Measurements from ENCODE around the gene CEP131.
"Not testable (repeated sequence)": the region's sequence is repeated elsewhere in the genome, so short reads cannot be mapped to it uniquely, and the experiment has no call there.

CEP131 gene

DNA sequence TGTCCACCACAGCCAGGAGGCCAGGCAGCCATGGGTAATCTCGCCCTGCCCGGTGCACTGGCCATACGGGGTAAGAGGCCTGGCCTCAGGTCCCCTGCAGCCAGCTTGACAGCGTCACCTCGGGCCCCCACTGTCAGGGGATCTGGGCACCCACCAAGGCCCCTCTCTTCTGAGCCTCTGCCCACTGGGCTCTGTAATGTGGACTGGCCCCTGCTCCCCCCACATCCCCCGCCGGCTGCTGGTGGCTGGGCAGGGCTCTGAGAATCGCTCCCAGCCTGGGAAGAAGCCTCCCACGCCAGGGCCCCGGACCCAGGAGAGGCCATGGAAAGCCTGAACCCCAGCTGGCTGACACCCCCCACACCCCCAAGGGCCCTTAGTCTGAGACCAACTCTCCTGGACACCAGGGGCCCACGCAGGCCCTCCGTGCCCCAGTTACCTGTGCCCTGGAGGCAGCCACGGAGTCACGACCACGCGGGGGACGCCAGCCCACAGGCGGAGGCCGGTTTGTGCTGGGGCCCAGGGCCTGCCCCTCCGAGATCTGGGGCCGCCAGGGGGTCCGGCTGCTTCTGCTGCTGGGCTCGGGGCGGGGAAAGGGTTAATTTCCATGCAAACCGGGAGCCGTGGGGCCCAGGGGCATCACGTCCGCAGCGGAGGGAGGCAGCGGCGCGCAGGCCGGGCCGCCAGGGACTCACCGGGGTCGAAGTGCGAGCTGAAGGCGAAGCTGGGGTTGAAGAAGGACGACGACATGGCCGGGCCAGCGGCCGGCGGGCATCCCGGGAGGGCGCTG is 57.3 kb downstream of the CEP131 start, which contains the start of gene PVALEF:
Gene PVALEF (plus strand): TSS at position 262 of the 787 bp plus-strand sequence. CDS start 15,720 bp downstream, outside the sequence.
- no peak for DNase-seq (ENCODE audit: low read depth)

DNA sequence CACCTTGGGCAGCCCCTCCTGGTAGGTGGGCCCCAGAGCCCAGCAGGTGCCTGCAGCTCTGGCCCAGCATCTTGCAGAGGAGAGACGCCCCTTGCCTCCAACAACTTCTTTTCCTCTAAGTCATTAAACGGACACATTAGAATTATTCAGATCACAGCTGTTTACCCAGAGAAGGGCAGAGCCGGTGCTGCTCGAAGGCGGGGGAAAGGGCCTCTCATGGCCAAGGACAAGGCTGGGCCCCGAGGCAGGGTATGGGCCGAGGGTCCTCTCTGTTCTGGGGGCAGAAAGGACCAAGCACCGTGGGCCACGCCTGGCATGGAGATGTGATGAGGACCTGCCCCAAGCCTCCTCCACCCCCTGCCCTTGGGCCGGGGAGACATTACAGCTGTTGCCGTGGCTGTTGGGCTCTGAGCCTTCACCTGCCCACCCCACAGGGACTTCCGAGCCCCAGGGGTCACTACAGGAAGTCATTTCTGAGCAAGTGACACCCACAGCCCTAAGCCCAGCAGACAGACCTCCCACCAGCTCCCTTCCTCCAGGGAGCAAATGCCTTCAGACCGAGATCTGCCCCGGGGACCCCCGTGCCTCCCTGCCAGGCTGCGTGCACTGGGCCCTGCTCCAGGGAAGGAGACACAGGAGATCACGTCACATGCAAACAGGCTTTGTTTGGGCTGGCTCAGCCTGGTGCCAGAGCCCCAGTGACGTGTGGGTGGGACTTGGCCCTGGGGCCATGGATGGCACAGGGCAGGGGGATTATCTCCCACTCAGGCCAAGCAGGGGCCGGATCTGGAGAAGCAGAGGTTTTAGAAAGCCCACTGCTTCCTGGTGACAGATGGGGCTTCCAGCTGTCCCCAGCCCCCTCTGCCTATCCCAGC is 58.2 kb downstream of the CEP131 start:
- no peak for DNase-seq (ENCODE audit: low read depth)

DNA sequence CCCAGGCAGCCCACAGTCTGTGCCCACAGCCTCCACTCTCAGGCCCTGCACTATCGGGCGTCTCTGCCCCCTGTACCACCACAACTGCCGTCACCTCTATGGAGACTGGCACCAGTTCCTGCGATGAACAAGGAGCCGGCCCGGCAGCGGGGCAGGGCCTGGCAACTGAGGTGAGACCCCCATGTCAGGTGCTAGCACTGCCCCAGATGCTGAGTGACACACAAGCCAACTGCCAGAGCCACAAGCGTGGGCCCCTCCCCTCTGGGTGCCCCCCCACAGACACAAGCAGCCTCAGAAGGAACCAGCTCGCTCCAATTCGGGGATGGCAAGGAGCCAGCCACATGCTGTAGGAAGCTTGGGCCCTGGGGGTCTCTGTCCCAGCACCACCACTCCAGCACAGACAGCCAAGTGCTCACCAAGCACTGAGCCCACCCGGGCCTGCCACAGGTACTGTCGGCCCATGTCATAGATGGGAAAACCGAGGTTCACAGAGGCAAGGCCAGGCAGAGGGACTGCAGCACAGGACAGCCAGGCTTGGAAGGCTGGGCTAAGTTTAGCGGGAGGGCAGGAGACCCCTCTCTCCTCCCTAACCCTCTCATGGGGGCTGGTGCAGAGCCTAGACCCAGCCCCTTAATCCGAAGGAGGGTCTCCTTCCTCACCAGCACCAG is 58.9 kb downstream of the CEP131 start:
- DNase-seq (ENCODE audit: low read depth), result no peak

DNA sequence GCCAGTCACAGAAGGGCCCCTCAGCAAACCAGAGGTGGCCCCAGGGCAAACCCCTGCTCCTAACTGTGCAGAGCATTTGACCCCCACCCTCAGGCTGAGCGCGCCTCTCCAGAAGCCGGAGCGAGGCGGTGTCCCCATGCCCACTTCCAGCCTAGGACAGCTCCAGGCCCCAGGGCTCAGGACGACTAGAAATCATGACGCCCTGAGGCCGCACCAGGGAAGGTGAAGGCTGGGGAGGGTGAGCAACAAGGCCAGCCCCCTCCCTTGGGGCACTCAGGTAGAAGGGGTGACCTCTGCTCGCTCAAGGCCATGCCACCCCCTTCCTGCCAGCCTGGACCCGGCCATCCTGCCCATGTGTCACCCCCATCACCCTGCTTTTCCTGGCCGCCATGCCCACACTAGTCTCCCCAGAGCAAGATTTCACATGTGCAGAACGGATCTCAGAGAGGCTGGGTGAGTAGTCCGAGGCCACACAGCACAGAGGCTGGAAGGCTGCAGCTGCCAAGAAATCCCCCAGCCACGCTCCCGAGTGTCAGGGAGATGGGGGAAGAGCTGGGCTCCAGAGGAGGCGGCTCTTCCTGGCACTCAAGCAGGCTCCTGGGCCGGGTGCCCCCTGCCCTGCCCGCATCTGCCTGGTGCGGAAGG is 59.6 kb downstream of the CEP131 start:
- DNase-seq (ENCODE audit: low read depth), result no peak

DNA sequence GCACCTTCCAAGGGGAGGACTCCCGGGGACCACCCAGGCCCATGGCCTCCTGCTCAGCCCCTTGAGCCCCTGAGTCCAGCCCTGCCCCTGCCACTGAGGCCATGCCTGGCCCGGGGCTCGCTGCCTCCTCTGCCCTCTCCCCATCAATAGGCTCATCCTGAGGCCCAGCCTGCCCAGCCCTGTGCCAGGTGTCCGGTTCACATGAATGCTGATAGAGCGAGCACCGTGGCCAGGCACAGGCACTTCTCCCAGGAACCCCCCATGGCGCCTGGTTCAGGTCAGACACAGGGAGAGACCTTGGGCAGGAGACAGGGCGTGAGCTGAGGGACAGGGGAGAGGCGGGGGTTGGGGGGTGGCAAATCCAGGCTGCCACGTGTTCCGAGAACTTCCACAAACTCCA is 60.3 kb downstream of the CEP131 start:
- DNase-seq (ENCODE audit: low read depth), result no peak

DNA sequence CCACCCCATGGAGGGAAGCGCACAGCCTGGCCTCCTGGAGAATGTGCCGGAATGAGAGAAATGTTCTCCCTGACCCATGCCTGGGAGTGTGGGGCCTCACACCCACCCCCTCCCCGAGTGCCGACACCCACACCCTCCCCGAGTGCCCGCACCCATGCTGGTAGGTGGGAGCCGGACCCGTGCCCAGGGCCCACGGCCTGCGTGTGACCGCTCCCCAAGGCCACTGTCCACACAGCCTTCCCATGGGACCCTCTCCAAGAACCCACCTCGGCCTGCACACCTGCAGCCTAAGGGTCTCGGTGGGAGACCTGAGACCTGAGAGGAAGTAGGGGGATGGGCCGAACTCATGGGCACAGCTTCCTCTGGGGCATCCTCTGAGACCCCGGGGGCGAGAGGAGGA is 60.8 kb downstream of the CEP131 start:
- no peak for DNase-seq (ENCODE audit: low read depth)

DNA sequence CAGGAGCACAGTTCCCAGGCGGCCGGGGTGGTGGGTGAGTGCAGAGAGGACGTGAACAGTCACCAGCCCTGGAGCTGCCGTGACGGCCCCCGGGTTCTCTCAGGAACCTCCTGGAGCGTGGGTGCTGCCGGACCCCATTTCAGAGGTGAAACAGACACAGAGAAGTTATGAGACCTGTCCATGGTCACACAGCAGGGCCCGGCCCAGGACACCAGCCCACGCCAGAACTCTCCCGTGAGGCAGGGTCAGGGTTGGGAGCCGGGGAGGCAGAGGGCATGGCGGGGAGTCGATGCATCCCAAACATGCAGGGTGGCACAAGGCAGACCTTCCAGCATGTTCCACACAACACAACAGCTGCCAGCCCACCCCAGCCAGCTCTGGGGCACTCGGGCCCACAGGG is 61.2 kb downstream of the CEP131 start:
- no peak for DNase-seq (ENCODE audit: low read depth)

DNA sequence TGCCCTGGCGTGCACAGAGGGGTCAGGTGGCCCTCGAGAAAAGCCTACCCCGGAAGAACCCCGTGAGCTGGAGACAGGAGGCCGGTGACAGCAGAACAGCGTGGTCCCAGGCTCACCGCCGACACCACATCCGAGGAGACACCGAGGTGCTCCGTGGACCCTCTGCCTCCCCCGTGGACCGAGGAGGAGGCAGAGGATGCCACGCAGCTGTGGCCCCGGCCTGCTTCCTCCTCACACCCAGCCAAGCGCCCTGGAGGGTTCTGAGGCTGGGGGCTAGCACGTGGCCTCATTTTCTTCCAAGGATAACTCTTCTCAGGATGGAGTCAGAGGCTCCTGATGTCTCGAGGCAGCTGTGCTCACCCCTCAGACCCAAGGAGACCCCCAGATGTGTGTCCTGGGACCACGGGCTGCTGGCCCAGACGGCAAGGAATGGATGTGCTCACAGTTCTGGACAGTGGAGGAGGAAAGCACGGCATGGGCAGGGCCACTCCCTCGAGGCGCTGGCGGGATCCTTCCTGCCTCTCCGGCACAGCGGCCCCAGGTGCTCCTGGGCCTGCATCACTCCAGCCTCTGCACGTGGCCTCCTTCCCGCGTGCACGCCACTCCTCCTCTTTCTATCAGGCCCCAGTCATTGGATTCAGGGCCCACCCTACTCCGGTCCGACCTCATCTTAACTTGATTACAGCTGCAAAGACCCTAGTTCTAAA is 61.9 kb downstream of the CEP131 start:
- DNase-seq (ENCODE audit: low read depth), result no peak

DNA sequence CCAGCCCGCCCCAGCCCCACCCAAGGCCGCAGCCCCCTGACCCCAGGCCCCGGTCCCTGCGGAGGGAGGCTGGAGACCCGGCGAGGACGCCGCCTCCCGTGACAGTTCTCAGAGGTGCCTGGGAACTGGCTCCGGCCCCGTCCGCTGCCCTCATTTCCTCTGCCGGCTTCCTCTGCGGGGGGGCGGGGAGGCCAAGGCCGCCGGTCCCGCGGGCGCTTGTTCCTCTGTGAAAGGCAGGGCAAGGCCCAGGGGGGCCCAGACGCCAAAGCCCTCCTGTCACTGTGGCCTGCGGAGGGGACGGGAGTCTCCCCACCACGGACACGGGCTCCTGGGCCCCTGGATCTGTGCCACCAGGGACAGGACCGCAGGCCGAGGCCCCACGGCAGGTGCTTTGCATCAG is 62.5 kb downstream of the CEP131 start:
- DNase-seq (ENCODE audit: low read depth), result no peak

DNA sequence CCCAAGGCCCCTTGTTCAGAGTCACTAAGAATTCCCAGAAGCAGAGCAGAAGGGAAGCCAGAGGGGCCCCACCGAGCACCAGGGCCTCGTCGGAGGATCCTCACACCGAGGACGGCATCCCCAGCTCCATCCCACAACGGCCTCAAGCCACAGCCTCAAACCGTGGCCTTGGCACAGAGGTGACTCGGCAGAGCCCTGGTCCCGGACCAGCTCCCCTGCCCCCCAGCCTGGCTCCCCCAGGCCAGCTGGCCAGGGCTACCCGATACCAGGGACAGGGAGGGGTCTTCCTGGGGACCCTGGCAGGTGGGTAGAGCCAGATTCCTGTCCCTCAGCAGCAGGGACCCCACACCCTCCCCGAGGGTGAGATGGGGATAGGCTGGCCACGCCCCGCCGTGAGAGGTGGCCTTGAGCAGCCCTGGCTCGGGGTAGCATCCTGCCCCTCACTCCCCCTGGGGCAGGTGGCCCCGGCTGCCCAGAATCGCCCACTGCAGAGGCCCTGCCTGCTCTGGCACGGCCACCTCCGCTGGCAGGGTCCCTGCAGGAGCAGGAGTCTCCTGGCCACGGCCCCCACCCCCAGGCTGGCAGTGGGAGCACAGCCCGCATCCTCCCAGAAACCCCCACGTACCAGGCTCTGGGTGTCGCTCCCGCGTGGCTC is 63.0 kb downstream of the CEP131 start:
- DNase-seq (ENCODE audit: low read depth), result no peak

DNA sequence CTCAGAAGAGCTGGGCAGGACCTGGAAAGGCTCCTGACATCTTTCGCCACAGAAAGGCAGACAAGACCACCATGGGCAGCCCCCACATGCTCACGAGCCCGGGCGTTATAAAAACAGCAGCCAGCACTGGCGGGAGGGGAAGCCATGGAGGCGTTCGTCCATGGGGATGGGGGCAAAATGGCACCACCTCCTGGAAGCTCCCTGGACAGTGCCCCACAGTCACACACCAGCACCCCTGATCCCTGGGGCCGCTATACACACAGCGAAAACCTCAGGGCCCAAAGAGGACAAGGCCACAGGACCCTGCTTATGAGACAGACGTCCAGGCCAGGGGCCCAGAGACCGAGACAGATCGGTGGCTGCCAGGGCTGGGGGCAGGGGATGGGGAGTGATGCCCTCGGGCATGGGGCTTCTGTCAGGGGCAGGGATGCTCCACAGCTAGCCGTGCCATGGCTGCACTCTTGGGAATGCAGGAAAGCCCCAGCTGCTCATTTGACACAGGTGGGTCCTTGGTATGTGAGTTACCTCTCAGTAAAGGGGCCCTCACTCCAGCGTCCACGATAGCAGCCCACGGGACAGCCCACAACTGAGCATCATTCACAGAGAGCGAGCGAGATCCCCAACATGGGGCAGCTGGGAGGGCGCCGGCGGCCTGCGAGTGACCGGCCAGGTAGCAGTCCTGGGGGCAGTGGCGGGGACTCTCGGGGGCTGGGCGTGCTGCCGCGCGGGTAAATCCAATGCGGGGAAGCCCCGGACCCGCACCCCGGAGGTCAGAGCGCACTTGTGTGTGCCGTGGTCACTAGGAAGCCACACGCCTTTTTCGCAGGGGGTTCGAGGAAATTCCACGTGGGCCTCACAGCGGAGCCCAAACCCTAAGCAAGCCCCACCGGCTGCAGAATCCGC is 63.8 kb downstream of the CEP131 start:
- DNase-seq (ENCODE audit: low read depth), result no peak

DNA sequence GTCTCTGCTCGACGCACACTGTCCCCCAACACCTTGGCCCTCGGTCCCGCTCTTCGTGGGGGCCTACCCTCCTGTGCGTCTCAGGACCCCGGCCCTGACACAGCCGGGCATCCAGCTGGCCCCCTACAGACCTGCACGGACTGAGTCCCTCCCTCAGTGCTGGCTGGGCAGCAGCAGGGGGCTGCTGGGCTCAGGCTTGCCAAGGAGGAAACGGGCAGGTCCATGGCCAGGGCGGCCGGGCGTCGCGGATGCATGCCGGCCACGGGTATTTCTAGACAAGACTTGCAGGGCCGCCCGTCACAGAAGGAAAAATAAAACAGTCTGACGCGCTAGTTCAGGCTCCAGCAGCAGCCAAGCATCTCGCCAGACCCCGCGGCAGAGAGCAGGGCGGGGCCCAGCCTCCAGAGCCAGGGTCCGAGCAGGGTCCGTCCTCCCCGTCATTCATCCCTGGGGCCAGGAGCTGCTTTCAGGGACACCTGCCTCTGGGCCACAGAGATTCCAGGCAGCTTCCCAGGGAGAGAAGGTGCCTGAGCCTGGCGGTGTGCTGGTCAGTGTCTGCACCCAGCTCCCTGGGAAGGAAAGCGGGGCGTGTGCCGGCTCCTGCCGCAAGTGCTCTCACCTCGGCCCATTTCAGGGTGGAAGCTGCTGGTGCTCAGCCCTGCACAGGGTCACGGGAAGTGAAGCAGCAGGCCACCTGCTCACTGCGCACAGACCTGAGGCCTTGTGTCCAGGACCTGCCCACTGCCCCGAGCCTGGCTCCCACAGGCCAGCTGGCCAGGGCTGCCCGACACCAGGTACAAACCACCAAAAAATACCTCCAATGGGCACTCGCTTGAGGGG is 64.7 kb downstream of the CEP131 start:
- no peak for DNase-seq (ENCODE audit: low read depth)

DNA sequence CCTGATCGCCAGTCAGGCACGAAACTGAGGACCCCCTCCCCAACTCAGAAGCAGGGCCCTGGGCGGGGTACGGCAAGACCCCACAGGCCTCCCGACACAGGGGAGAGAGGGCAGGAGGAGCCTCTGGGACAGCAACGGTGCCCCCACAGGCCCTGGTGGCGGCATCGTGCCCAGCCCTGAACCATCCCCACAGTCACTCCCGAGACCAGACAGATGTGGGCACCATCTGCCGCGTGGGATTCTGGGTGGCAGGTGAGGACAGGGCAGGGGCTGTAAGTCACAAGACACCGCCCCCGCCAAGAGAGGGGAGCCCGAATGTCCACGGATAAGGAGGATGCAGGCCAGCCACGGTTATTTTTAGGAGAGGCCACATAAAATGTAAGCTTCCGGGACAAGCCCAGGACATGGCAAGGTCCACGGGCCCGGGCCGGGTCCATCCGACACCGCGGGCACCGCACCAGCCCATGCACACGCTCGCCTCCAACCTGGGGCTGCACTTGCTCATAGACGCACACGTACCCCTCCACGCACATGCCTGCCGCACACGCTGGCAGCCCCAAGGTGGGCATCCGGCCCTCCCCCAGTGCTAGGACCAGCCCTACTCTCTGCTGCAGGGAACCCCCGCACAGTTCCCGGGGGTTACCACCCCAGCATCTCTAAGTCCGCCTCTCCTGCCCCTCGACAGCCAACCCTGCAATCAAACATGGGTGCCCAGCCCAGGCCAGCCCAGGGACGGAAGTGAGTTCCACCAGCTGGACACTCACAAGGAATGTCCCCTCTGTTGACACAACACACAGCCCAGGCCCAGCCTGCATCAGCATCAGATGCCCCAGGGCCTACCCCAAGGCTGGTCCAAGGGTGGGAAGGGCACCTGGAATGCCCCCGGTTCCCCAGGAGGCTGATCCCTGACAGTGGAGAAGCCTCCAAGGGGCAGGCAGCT is 65.6 kb downstream of the CEP131 start:
- no peak for DNase-seq (ENCODE audit: low read depth)

DNA sequence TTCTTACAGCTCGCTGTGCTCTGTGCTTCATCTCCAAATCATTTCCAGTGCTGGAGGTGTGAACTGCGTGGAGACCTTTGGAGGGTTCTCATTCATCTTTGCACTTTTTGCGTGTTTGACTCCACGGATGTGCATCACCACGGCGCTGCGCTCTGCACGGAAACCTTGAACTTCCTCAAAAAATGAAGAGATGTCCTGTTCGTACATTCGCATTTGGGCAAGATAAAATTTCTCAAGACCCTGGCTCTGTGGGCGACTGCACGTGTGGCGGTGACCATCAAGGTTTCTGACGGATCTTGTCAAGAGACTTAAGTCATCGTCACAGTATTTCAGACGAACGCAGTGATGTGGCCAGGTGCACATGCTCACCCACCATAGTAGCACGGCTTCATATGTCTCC is 67.8 kb downstream of the CEP131 start:
- DNase-seq (ENCODE audit: low read depth), result no peak

DNA sequence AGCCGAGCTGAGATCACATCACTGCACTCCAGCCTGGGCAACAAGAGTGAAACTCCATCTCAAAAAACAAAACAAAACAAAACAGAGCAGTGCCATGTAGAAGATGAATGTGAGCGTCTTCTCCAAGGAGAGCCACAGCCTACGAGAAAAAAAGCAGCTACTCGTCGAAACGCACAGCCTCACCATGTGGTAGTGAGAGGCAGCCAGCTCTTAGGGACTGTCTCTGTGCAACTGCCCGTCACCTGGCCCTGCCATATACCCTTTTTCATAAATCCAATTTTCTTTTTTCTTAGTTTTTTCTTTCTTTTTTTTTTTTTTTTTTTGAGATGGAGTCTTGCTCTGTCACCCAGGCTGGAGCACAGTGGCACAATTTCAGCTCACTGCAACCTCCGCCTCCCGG is 68.7 kb downstream of the CEP131 start:
- not testable (repeated sequence) for DNase-seq (ENCODE audit: low read depth)

DNA sequence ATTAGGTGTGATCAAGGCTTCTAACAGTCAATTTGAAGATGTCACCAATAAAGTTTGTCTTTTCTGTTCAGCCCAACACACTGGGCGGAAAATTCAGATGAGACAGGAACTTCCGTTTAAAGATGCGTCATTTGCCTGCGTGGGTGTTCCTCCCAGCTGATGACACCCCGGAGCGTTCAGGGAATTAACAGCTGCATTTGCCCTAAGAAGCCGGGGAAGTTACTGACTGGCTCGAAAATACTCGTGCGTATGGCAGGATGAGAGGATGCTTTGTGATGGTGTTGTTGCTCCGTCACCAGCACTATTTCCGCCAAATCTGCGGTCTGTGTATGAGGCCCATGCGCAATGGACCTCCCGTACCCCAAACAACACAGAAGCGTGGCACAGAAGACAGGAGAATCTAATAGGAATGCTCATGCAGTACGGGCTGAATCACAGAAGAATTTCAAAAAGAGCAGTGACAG is 69.4 kb downstream of the CEP131 start:
- no peak for DNase-seq (ENCODE audit: low read depth)

DNA sequence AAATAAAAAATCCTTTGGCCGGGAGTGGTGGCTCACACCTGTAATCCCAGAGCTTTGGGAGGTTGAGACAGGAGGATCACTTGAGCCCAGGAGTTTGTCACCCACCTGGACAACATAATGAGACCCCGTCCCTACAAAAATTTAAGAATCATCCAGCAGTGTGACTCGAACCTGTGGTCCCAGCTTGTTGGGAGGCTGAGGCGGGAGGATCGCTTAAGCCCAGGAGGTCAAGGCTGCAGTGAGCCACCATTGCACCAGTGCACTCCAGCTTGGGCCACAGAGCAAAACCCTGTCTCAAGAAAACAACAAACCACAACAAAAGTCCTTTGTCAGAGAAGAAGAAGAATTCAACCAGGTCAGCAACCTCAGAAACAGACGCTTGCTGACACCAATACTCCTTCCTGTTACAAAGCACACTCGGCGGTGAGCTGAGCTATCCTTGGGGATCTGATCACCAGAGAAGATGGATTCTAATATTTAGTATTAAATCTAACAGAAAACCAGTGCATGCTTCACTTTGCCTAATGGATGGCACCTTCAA is 70.4 kb downstream of the CEP131 start:
- no peak for DNase-seq (ENCODE audit: low read depth)
